Measurements from ENCODE around the gene GUCA2B. TPM values are rescaled to one million over a fixed set of nuclear protein-coding genes. Genes with fewer than 3 reads are reported as not detected.

Gene GUCA2B
- polyA plus RNA-seq, 3 donors: not detected

GRCh38 chr1:42154685-42155084, 1.5 kb downstream of the GUCA2B start:
- Histone ChIP-seq H3K79me2 (ENCODE audit: insufficient read depth, low read length) (no peaks in the 10 kb centered on the region), H3K9me3 (replicated peaks in 1 of 2; ENCODE audit: control insufficient read depth in 1 of 2, insufficient read depth in 1 of 2, low read length in 2 of 2) (no peaks in the 10 kb centered on the region), H2AFZ (ENCODE audit: insufficient read depth, low read depth, low read length, poor library complexity, severe bottlenecking) (no peak overlapping the region), H3K9ac (ENCODE audit: insufficient read depth, low read length, poor library complexity, severe bottlenecking) (no peak overlapping the region), H4K20me1 (ENCODE audit: insufficient read depth, low read length) (no peaks in the 10 kb centered on the region), H3K4me3 (replicated peaks in 1 of 3; ENCODE audit: low read depth in 2 of 3, low read length in 3 of 3) (no peak overlapping the region), H3K27ac (ENCODE audit: low read depth in 1 of 2, low read length in 2 of 2) (no peak overlapping the region), H3K4me2 (replicated peaks; ENCODE audit: extremely low read depth, low read length, poor library complexity, severe bottlenecking) (no peak overlapping the region), H3K27me3 (ENCODE audit: control insufficient read depth in 2 of 2, insufficient read depth in 2 of 2, low read length in 2 of 2) (no peaks in the 10 kb centered on the region), H3K4me1 (ENCODE audit: control insufficient read depth in 1 of 2, insufficient read depth in 2 of 2, low read length in 2 of 2) (no peaks in the 10 kb centered on the region), H3K36me3 (replicated peaks in 1 of 2; ENCODE audit: control insufficient read depth in 1 of 2, insufficient read depth in 2 of 2, low read length in 2 of 2) (no peaks in the 10 kb centered on the region)
- WGBS (ENCODE audit: insufficient coverage): 93% methylated on average over 11 of the region's 13 CpGs
- H3K4me3 Mint-ChIP-seq: no peak overlapping the region
- no peaks in the 10 kb centered on the region for H3K36me3 Mint-ChIP-seq
- peaks cover 0 to 2% (median 0%) of the 10 kb centered on the region in 7 donors for H3K9me3 Mint-ChIP-seq
- TF ChIP-seq, protein P1, sequence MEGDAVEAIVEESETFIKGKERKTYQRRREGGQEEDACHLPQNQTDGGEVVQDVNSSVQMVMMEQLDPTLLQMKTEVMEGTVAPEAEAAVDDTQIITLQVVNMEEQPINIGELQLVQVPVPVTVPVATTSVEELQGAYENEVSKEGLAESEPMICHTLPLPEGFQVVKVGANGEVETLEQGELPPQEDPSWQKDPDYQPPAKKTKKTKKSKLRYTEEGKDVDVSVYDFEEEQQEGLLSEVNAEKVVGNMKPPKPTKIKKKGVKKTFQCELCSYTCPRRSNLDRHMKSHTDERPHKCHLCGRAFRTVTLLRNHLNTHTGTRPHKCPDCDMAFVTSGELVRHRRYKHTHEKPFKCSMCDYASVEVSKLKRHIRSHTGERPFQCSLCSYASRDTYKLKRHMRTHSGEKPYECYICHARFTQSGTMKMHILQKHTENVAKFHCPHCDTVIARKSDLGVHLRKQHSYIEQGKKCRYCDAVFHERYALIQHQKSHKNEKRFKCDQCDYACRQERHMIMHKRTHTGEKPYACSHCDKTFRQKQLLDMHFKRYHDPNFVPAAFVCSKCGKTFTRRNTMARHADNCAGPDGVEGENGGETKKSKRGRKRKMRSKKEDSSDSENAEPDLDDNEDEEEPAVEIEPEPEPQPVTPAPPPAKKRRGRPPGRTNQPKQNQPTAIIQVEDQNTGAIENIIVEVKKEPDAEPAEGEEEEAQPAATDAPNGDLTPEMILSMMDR (IDR thresholded peaks at IDR 0.05): no peak
- peaks cover 0 to 4% (median 4%) of the 10 kb centered on the region in 3 donors for H3K27me3 Mint-ChIP-seq (ENCODE audit: low read depth in 3 of 3)
- H3K27ac Mint-ChIP-seq: no peak overlapping the region
- no peak for DNase-seq
- intact Hi-C loops (cut with micrococcal nuclease): no loop called here
- peaks cover 5% of the 10 kb centered on the region for H3K4me1 Mint-ChIP-seq

DNA sequence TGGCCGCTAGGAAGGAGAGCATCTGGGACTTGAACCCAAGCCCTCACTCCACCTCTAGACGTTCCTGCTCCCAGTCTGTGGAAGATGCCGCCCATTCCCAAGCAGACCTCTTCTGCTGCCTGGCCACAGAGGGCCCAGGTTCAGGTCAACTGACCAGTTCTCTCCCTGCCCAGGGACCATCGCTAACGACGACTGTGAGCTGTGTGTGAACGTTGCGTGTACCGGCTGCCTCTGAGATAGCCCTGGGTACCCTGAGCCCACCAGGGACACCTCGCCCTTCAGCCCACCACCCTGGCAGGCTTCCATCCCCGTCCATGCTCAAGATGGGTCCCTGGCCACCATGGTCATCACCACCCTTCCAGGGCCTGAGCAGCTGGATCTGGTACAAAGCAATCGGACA, 2.2 kb downstream of the GUCA2B start:
- intact Hi-C loops (cut with micrococcal nuclease): no loop called here
- 98% methylated on average over 10 of the region's 12 CpGs for WGBS (ENCODE audit: insufficient coverage)
- H3K27ac ChIP-seq (ENCODE audit: low read depth in 1 of 2, low read length in 2 of 2): no peak overlapping the region
- no peak overlapping the region for H3K4me2 ChIP-seq (replicated peaks; ENCODE audit: extremely low read depth, low read length, poor library complexity, severe bottlenecking)
- no peaks in the 10 kb centered on the region for H3K36me3 ChIP-seq (replicated peaks in 1 of 2; ENCODE audit: control insufficient read depth in 1 of 2, insufficient read depth in 2 of 2, low read length in 2 of 2)
- H3K9ac ChIP-seq (ENCODE audit: insufficient read depth, low read length, poor library complexity, severe bottlenecking): no peak overlapping the region
- no peaks in the 10 kb centered on the region for H3K4me1 ChIP-seq (ENCODE audit: control insufficient read depth in 1 of 2, insufficient read depth in 2 of 2, low read length in 2 of 2)
- no peaks in the 10 kb centered on the region for H3K79me2 ChIP-seq (ENCODE audit: insufficient read depth, low read length)
- TF ChIP-seq, protein P1 (IDR thresholded peaks at IDR 0.05): no peak
- H2AFZ ChIP-seq (ENCODE audit: insufficient read depth, low read depth, low read length, poor library complexity, severe bottlenecking): no peak overlapping the region
- H3K4me3 ChIP-seq (replicated peaks in 1 of 3; ENCODE audit: low read depth in 2 of 3, low read length in 3 of 3): no peak overlapping the region
- Mint-ChIP-seq H3K27me3 (ENCODE audit: low read depth in 3 of 3) (peaks cover 0 to 6% (median 1%) of the 10 kb centered on the region in 3 donors), H3K9me3 (peaks cover 0 to 2% (median 0%) of the 10 kb centered on the region in 7 donors), H3K4me3 (no peak overlapping the region), H3K27ac (peak overlapping the region in 1 of 7 donors; percentile 13), H3K4me1 (peaks cover 5% of the 10 kb centered on the region), H3K36me3 (no peaks in the 10 kb centered on the region)
- H4K20me1 ChIP-seq (ENCODE audit: insufficient read depth, low read length): no peaks in the 10 kb centered on the region
- no peak for DNase-seq
- H3K27me3 ChIP-seq (ENCODE audit: control insufficient read depth in 2 of 2, insufficient read depth in 2 of 2, low read length in 2 of 2): no peaks in the 10 kb centered on the region
- no peaks in the 10 kb centered on the region for H3K9me3 ChIP-seq (replicated peaks in 1 of 2; ENCODE audit: control insufficient read depth in 1 of 2, insufficient read depth in 1 of 2, low read length in 2 of 2)
